Caco-2 (cell line): Measurements from ENCODE around the gene HSPB9. TPM values are rescaled to one million over a fixed set of nuclear protein-coding genes. Genes with fewer than 3 reads are reported as not detected.

Source experiments
- BruUV-seq: library from RNA; stranded (reverse); fragments of 400-500 nt; replicated peaks from 2 replicates; lab custom pipeline; 2021; lab: Mats Ljungman, UMichigan
- CTCF ChIA-PET: fragments of 300-600 bp; sonication (Branson Sonifier 250); formaldehyde crosslinking; loops from one replicate; lab custom pipeline; 2022; ENCODE audit warnings: antibody characterized with exemption; lab: Charles Lee
- POLR2A ChIA-PET: fragments of 300-600 bp; sonication (Branson Sonifier 250); formaldehyde crosslinking; loops from one replicate; lab custom pipeline; 2022; ENCODE audit warnings: antibody characterized with exemption; lab: Charles Lee
- DNase-seq, 2 experiments: peaks; one replicate each; pipeline versions ENCODE4 v3.0.0 to v3.0.0-alpha.2; 2020 to 2022
- H3K27me3 ChIP-seq: replicated peaks from 2 replicates; pipeline ENCODE4 v1.6.0; 2011; ENCODE audit warnings: low read length; ENCODE audit not compliant: control insufficient read depth, insufficient read depth
- H3K36me3 ChIP-seq: 2 replicates; pipeline ENCODE4 v1.5.1; 2011; ENCODE audit warnings: low read length; ENCODE audit not compliant: control insufficient read depth, insufficient read depth
- H3K4me1 ChIP-seq: fragments of 250-450 bp; sonication (Bioruptor Pico); 2 replicates; pipeline ENCODE4 v1.5.1; 2020; ENCODE audit warnings: mild to moderate bottlenecking
- H3K4me3 ChIP-seq: 2 replicates; pipeline ENCODE4 v1.5.1; 2011; ENCODE audit warnings: low read depth, mild to moderate bottlenecking, control low read depth, low read length
- H3K9me3 ChIP-seq: fragments of 250-450 bp; sonication (Bioruptor Pico); 2 replicates; pipeline ENCODE4 v1.5.1; 2020; ENCODE audit warnings: mild to moderate bottlenecking, moderate library complexity
- H3K27ac Mint-ChIP-seq: one replicate; pipeline ENCODE4 v1.8.0; 2022; ENCODE audit warnings: mixed read lengths; ENCODE audit not compliant: unreplicated experiment
- H3K27me3 Mint-ChIP-seq: one replicate; pipeline ENCODE4 v1.8.0; 2022; ENCODE audit warnings: mixed read lengths; ENCODE audit not compliant: insufficient read depth, unreplicated experiment
- H3K36me3 Mint-ChIP-seq: one replicate; pipeline ENCODE4 v1.8.0; 2022; ENCODE audit warnings: mild to moderate bottlenecking, mixed read lengths; ENCODE audit not compliant: insufficient read depth, unreplicated experiment
- H3K4me1 Mint-ChIP-seq: one replicate; pipeline ENCODE4 v1.8.0; 2022; ENCODE audit warnings: low read depth, mixed read lengths; ENCODE audit not compliant: unreplicated experiment
- H3K4me3 Mint-ChIP-seq: one replicate; pipeline ENCODE4 v1.8.0; 2022; ENCODE audit warnings: mild to moderate bottlenecking, moderate library complexity, mixed read lengths; ENCODE audit not compliant: unreplicated experiment
- H3K9me3 Mint-ChIP-seq: one replicate; pipeline ENCODE4 v1.8.0; 2022; ENCODE audit warnings: mixed read lengths; ENCODE audit not compliant: unreplicated experiment
- intact Hi-C: fragments of 100-400 bp; cut with micrococcal nuclease; formaldehyde crosslinking; loops from one replicate; pipeline ENCODE4 v1.10.0; 2022; ENCODE audit not compliant: unreplicated experiment
- total RNA-seq: library from RNA; stranded (reverse); gene quantifications from 2 replicates; pipeline ENCODE4 v1.2.3, GENCODE V29; 2022
- TF ChIP-seq, protein P1 (sequence below), 2 experiments: fragments of 200-600 bp in 1 of 2; IDR thresholded peaks; 1 replicate in 1 of 2; 2 replicates in 1 of 2; pipeline versions ENCODE4 v1.5.1 to v1.8.0; 2011 to 2022; ENCODE audit warnings: antibody characterized with exemption in 1 of 2, control low read depth in 1 of 2, inconsistent platforms in 1 of 2, low read depth in 1 of 2, low read length in 1 of 2, mild to moderate bottlenecking in 1 of 2, moderate library complexity in 1 of 2; ENCODE audit not compliant: insufficient read depth in 1 of 2, severe bottlenecking in 1 of 2, unreplicated experiment in 1 of 2

HSPB9 gene
- total RNA-seq, 1 experiment from 2014 or later: not detected

DNA sequence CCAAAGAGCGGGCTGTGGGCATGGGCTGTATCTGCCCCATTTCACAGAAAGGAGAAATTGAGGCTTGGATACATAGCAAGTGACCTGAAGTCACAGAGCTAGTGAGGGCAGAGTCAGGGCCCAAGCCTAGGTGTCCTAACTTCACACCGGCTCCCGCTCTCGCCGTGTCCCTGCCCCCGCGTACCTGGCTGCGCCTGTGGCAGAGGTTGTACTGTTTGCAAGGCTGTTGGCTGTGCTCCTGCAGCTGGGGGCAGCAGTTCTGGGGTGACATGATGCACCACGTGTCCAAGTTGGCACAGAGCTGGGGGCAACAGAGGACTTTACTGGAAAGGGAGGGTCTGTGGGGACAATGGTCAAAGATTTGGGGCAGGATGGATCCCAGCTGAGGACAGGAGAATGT, 13.5 kb upstream of the HSPB9 start:
- no peaks in the 10 kb centered on the region for H3K4me1 Mint-ChIP-seq
- Histone ChIP-seq H3K4me1 (no peaks in the 10 kb centered on the region), H3K9me3 (no peaks in the 10 kb centered on the region), H3K27me3 (no peaks in the 10 kb centered on the region), H3K4me3 (no peak overlapping the region), H3K36me3 (no peaks in the 10 kb centered on the region; the same call in 1 of the 2 replicates)
- ChIA-PET POLR2A (no interaction called here), CTCF (no interaction called here)
- H3K27ac Mint-ChIP-seq: no peak overlapping the region
- TF ChIP-seq, protein P1, sequence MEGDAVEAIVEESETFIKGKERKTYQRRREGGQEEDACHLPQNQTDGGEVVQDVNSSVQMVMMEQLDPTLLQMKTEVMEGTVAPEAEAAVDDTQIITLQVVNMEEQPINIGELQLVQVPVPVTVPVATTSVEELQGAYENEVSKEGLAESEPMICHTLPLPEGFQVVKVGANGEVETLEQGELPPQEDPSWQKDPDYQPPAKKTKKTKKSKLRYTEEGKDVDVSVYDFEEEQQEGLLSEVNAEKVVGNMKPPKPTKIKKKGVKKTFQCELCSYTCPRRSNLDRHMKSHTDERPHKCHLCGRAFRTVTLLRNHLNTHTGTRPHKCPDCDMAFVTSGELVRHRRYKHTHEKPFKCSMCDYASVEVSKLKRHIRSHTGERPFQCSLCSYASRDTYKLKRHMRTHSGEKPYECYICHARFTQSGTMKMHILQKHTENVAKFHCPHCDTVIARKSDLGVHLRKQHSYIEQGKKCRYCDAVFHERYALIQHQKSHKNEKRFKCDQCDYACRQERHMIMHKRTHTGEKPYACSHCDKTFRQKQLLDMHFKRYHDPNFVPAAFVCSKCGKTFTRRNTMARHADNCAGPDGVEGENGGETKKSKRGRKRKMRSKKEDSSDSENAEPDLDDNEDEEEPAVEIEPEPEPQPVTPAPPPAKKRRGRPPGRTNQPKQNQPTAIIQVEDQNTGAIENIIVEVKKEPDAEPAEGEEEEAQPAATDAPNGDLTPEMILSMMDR (IDR thresholded peaks at IDR 0.05; ENCODE audit: insufficient read depth in 1 of 2, low read depth in 1 of 2, low read length in 1 of 2, severe bottlenecking in 1 of 2, unreplicated experiment in 1 of 2): no peak
- H3K4me3 Mint-ChIP-seq: no peak overlapping the region
- no peak for DNase-seq
- no TSS peak for BruUV-seq
- intact Hi-C loops: no loop called here
- H3K9me3 Mint-ChIP-seq: no peaks in the 10 kb centered on the region
- peaks cover 7% of the 10 kb centered on the region for H3K36me3 Mint-ChIP-seq
- H3K27me3 Mint-ChIP-seq: peaks cover 3% of the 10 kb centered on the region

DNA sequence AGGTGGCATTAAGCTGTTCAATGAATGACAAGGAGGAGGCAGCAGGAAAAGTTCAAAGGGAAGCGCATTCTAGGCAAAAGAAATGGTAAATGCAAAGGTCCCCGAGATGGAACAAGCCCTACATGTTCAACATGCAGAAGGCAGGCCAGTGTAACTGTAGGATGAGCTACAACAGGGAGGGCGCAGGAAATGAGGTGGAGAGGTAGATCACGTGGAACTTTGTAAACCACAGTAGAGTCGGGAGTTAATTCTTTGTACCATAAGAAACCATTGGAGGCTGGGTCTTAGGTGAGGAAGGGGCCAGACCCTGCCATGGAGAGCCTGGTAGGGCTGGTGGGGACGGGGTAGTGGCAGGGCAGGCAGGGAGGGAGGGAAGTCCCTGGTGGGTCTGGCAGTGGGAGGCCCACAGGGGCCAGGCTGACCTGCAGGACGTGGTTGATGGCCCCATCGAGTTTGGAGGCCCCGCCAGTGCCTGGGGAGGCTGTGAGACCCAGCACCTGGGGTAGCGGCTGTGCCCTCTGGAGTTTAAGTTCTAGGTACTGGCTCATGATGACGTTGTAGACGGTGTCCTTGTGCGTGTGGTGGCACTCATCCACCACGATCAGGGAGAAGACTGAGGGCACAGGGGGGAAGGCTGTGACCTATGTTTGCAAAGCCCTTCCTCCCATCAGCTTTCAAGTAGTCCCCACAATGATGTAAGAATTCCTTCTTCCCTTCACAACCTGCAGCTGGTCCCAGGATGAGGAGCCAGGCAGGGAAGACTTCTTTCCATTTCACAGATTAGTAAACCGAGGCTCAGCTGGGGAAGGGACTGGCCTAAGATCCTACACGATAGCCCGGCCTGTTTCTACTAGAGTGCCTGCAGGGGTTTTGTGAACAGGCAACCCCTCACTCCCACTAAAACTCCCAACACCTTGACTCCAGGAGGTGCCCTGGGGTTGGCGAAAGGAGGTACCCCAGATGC, 12.0 kb upstream of the HSPB9 start:
- ChIA-PET CTCF (interaction anchor here (0.8 kb wide), 1 partner anchor 187 kb away, joined by 3 read pairs; no protein-coding TSS in a partner anchor), POLR2A (no interaction called here)
- no peaks in the 10 kb centered on the region for H3K4me1 ChIP-seq
- TF ChIP-seq, protein P1 (IDR thresholded peaks at IDR 0.05; ENCODE audit: insufficient read depth in 1 of 2, low read depth in 1 of 2, low read length in 1 of 2, severe bottlenecking in 1 of 2, unreplicated experiment in 1 of 2): no peak
- BruUV-seq: no TSS peak
- H3K27me3 Mint-ChIP-seq: peaks cover 3% of the 10 kb centered on the region
- no peak for DNase-seq
- H3K36me3 ChIP-seq: no peaks in the 10 kb centered on the region; the same call in 1 of the 2 replicates
- H3K4me3 ChIP-seq: no peak overlapping the region
- no peak overlapping the region for H3K27ac Mint-ChIP-seq
- H3K36me3 Mint-ChIP-seq: peaks cover 14% of the 10 kb centered on the region
- intact Hi-C loops: no loop called here
- H3K4me1 Mint-ChIP-seq: no peaks in the 10 kb centered on the region
- H3K9me3 Mint-ChIP-seq: no peaks in the 10 kb centered on the region
- H3K4me3 Mint-ChIP-seq: no peak overlapping the region
- H3K27me3 ChIP-seq: no peaks in the 10 kb centered on the region
- H3K9me3 ChIP-seq: no peaks in the 10 kb centered on the region

DNA sequence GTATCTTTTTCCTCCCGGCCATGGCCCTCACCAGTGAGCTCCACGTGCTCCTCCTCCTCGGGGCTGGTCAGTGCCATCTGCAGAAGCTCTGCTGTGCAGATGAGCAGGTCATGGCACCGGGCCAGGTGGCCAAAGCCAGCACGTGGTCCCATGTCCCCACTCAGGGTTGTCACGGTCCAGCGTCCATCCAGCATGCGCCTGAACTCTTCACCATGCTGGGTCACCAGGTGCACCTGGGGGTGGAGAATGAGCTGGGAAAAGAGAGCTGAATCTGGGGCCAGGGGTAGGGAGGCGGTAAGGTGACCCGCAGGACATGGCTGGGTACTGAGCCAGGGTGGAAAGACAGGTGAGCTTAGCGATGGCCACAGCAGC, 11.4 kb upstream of the HSPB9 start:
- Mint-ChIP-seq H3K9me3 (no peaks in the 10 kb centered on the region), H3K4me3 (no peak overlapping the region), H3K27ac (no peak overlapping the region), H3K4me1 (no peaks in the 10 kb centered on the region), H3K36me3 (peaks cover 14% of the 10 kb centered on the region), H3K27me3 (no peaks in the 10 kb centered on the region)
- intact Hi-C loops: no loop called here
- TF ChIP-seq, protein P1 (IDR thresholded peaks at IDR 0.05; ENCODE audit: insufficient read depth in 1 of 2, low read depth in 1 of 2, low read length in 1 of 2, severe bottlenecking in 1 of 2, unreplicated experiment in 1 of 2): no peak
- POLR2A ChIA-PET: no interaction called here
- Histone ChIP-seq H3K4me1 (no peaks in the 10 kb centered on the region), H3K4me3 (no peak overlapping the region), H3K36me3 (no peaks in the 10 kb centered on the region; the same call in 1 of the 2 replicates), H3K27me3 (no peaks in the 10 kb centered on the region), H3K9me3 (no peaks in the 10 kb centered on the region)
- no peak for DNase-seq
- CTCF ChIA-PET: interaction anchor here (0.6 kb wide), 1 partner anchor 145 kb away, joined by 3 read pairs; no protein-coding TSS in a partner anchor
- no TSS peak for BruUV-seq
